Suprapubic skin (tissue), 4 donors: ENCODE data around the gene SULT2B1. TPM values are rescaled to one million over a fixed set of nuclear protein-coding genes. Genes with fewer than 3 reads are reported as not detected.
A peak's percentile ranks its signal among the peaks of the same experiment; 100 is the strongest.

Experiments
- DNase-seq, 2 donors: peaks; one replicate each; pipeline ENCODE4 v3.0.0-alpha.2; 2019; ENCODE audit warnings: low spot score in 2 of 2
- H3K27ac ChIP-seq: fragments of 200-600 bp; sonication (generic); one replicate; pipeline ENCODE4 v1.5.1; 2019
- H3K27me3 ChIP-seq: fragments of 200-600 bp; sonication (generic); one replicate; pipeline ENCODE4 v1.5.1; 2019
- H3K36me3 ChIP-seq: fragments of 200-600 bp; sonication (generic); one replicate; pipeline ENCODE4 v1.5.1; 2019
- H3K4me1 ChIP-seq: fragments of 200-600 bp; sonication (generic); one replicate; pipeline ENCODE4 v1.5.1; 2019
- H3K4me3 ChIP-seq: fragments of 200-600 bp; sonication (generic); one replicate; pipeline ENCODE4 v1.5.1; 2019; ENCODE audit warnings: mild to moderate bottlenecking
- H3K9me3 ChIP-seq: fragments of 200-600 bp; sonication (generic); one replicate; pipeline ENCODE4 v1.5.1; 2019
- EP300 ChIP-seq: sonication (generic); formaldehyde crosslinking; IDR thresholded peaks from one replicate; pipeline ENCODE4 v1.6.1; 2017; ENCODE audit warnings: antibody characterized with exemption
- POLR2A ChIP-seq, 2 donors: fragments of 450-650 bp; IDR thresholded peaks; one replicate each; pipeline ENCODE4 v1.6.1; 2017; ENCODE audit warnings: antibody characterized with exemption in 2 of 2, mild to moderate bottlenecking in 2 of 2, moderate library complexity in 2 of 2
- POLR2AphosphoS5 ChIP-seq, 3 donors: sonication (generic); formaldehyde crosslinking; IDR thresholded peaks; one replicate each; pipeline ENCODE4 v1.6.1; 2017; ENCODE audit warnings: antibody characterized with exemption in 3 of 3
- WGBS: methylation state at CpG from one replicate; pipeline ENCODE4 v1.1.5; 2018; 5-methylcytosine and 5-hydroxymethylcytosine counted together
- total RNA-seq, 4 donors: library from RNA; depleted of rRNA; stranded (reverse); fragments of >200 nt; gene quantifications; one replicate each; pipeline ENCODE4 v1.1.0, GENCODE V29; 2016
- TF ChIP-seq, protein P1 (sequence below), 2 donors: fragments of 200-600 bp in 1 of 2; fragments of 450-650 bp in 1 of 2; sonication (generic) in 1 of 2; IDR thresholded peaks; one replicate each; pipeline ENCODE4 v1.5.1; 2016 to 2019; ENCODE audit warnings: antibody characterized with exemption in 2 of 2, mild to moderate bottlenecking in 1 of 2, moderate library complexity in 1 of 2

SULT2B1 gene
- total RNA-seq = 100 to 1,000 TPM in 2 of 4 donors, 10 to 100 TPM in 2; 26.0 to 162 (median 122) TPM

DNA sequence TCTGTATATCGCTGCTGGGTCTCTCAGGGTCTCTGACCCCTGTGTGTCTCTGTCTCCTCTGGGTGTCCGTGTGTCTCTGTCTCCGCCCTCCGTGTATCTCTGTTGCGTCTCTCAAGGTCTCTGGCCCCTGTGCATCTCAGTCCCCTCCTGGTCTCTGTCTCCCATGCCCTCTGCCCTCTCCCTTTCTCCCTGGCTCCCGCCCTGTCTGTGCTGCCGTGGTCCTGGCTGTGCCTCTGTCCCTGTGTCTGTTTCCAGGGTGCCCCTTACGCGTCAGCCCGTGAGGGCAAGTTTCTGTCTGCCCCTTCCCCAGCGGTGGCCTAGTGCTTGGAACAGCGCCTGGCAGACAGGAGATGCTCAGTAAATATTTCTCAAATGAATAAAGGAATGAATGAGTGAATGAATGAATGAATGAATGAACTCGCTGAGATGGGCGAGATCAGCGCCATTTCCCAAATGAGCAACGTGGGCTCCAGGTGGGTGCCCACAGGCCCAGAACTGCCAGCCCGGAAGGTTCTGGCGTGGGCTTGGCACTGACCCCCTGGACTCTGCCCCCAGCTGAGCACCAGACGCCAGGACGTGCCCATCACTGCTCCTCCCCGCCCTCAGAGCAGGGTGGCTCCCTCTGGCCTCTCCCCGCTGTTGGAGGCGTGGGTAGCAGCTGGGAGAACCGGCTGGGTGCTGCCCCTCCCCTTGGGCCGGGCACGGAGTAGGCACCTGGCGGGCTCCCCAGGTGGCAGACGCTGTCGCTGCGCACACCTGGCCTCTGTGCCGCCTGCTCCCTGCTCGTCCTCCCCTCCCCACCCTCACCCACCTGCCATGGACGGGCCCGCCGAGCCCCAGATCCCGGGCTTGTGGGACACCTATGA, at the start of gene SULT2B1:
TSS of gene SULT2B1 (plus strand) at position 736 of the 866 bp plus-strand sequence. CDS start at position 817, 81 bp downstream.
- H3K9me3 ChIP-seq = no peaks in the 10 kb centered on the region
- no peaks in the 10 kb centered on the region for H3K36me3 ChIP-seq
- TF ChIP-seq POLR2AphosphoS5 (IDR thresholded peaks at IDR 0.05) (no peak), EP300 (no peak), POLR2A (IDR thresholded peaks at IDR 0.05) (no peak)
- TF ChIP-seq, protein P1, sequence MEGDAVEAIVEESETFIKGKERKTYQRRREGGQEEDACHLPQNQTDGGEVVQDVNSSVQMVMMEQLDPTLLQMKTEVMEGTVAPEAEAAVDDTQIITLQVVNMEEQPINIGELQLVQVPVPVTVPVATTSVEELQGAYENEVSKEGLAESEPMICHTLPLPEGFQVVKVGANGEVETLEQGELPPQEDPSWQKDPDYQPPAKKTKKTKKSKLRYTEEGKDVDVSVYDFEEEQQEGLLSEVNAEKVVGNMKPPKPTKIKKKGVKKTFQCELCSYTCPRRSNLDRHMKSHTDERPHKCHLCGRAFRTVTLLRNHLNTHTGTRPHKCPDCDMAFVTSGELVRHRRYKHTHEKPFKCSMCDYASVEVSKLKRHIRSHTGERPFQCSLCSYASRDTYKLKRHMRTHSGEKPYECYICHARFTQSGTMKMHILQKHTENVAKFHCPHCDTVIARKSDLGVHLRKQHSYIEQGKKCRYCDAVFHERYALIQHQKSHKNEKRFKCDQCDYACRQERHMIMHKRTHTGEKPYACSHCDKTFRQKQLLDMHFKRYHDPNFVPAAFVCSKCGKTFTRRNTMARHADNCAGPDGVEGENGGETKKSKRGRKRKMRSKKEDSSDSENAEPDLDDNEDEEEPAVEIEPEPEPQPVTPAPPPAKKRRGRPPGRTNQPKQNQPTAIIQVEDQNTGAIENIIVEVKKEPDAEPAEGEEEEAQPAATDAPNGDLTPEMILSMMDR (IDR thresholded peaks at IDR 0.05) = no peak
- no peaks in the 10 kb centered on the region for H3K27me3 ChIP-seq
- peak within 1 kb of the TSS; percentile 66 for H3K27ac ChIP-seq
- DNase-seq = no peak
- H3K4me3 ChIP-seq = peak within 1 kb of the TSS; percentile 34
- peaks cover 17% of the 10 kb centered on the region for H3K4me1 ChIP-seq
- 49% methylated on average over 28 of the region's 36 CpGs for WGBS

DNA sequence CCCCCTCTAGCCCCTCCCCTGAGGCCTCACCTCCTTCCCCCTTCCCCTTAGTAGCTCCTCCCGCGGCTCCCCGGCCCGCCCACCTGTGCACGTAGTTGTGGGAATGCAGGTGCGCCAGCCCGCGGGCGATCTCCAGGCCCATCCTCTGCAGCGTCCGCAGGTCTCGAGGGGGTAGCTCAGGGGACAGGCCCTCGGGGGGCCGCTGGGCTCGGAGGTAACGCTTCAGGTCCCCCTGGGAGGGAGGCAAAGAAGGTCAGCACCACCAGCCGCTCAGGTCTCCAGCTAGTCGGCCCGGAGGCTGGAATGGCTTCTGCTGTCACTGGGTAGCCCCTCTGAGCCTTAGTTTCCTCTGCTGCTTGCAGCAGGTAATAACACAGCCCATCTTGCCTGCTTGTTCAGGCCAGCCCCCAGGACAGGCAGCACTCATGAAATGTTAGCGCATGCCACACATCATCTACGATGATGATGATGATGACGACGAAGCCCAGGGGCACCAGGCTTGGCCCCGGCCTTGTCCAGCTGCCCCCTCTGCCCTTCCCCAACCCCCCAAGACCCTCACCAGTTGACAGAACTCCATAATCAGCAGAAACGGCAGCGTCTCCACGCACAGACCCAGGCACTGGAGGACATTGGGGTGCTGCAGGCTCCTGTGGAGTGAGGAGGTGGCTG, 49.5 kb upstream of the SULT2B1 start:
- Histone ChIP-seq H3K36me3 (no peaks in the 10 kb centered on the region), H3K27ac (no peak overlapping the region), H3K9me3 (no peaks in the 10 kb centered on the region), H3K4me1 (peaks cover 21% of the 10 kb centered on the region), H3K4me3 (peak overlapping the region; percentile 16), H3K27me3 (peaks cover 35% of the 10 kb centered on the region)
- 17% methylated on average over 23 of the region's 27 CpGs for WGBS
- peak in 1 of 2 donors; percentile 92 for DNase-seq
- no peak for TF ChIP-seq POLR2AphosphoS5 (IDR thresholded peaks at IDR 0.05)
- no peak for TF ChIP-seq POLR2A (IDR thresholded peaks at IDR 0.05)
- no peak for TF ChIP-seq EP300
- TF ChIP-seq, protein P1 (IDR thresholded peaks at IDR 0.05) = no peak

DNA sequence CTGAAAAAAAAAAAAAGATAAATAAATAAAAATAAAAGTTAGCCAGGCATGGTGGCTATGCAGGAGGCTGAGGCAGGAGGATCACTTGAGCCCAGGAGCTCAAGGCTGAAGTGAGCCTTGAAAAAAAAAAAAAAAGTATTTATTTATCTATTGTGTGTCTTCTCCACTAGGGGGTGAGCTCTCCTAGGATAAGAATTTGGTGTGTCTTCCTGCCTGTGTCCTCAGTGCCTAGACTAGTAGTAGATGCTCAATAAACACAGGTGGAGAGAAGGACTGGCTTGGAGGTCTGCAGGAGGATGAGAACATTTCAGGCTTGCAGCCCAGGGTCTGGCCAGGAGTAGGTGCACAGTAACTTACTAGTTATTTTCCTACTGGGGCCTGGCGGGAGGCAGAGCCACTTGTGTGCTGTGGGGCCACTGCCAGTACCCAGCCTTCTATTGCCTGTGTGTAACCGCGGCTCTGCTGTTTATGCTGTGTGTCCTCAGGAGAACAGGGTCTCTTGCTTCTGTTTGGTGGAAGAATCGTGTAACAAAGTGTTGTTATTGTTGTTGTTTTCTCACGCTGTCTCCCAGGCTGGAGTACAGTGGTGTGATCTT, 45.7 kb upstream of the SULT2B1 start:
- no peaks in the 10 kb centered on the region for H3K9me3 ChIP-seq
- no peak for DNase-seq
- H3K4me3 ChIP-seq = no peak overlapping the region
- WGBS = 86% methylated on average over 5 of the region's 5 CpGs
- no peak overlapping the region for H3K27ac ChIP-seq
- H3K4me1 ChIP-seq = peaks cover 20% of the 10 kb centered on the region
- no peaks in the 10 kb centered on the region for H3K36me3 ChIP-seq
- H3K27me3 ChIP-seq = peaks cover 10% of the 10 kb centered on the region
- TF ChIP-seq, protein P1 (IDR thresholded peaks at IDR 0.05) = peak; percentile 29 to 40
- TF ChIP-seq EP300 (no peak), POLR2A (IDR thresholded peaks at IDR 0.05) (no peak), POLR2AphosphoS5 (IDR thresholded peaks at IDR 0.05) (no peak)

DNA sequence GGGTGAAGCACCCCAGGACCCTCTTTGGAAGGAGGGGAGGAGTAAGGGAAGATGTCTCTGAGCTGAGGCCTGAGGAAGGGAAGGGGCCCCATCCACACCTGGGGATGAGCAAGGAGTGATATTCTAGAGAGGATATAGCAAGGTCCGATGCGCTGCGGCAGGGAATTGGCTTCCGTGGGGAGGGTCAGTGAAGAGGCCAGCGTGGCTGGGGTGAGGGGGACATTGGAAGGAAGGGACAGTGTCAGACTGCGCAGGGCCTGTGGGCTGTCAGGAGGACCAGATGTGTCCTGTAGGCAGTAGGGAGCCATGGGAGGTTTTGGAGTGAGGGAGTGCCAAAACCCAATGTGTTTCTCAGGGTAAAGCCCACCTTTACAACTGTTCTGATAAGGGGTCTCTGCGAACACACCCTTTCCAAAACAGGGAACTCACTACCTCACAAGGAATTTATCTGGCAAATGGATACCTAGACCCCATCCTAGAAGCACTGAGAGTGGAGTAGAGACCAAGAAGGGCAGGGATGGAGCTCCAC, 44.0 kb upstream of the SULT2B1 start:
- TF ChIP-seq EP300 (no peak), POLR2A (IDR thresholded peaks at IDR 0.05) (no peak), POLR2AphosphoS5 (IDR thresholded peaks at IDR 0.05) (no peak)
- TF ChIP-seq, protein P1 (IDR thresholded peaks at IDR 0.05) = no peak
- 85% methylated on average over 7 of the region's 7 CpGs for WGBS
- Histone ChIP-seq H3K36me3 (no peaks in the 10 kb centered on the region), H3K9me3 (no peaks in the 10 kb centered on the region), H3K27ac (no peak overlapping the region), H3K27me3 (peaks cover 27% of the 10 kb centered on the region), H3K4me3 (no peak overlapping the region), H3K4me1 (peaks cover 12% of the 10 kb centered on the region)
- DNase-seq = no peak
